ENCODE data around the gene RPH3AL.

RPH3AL gene

DNA sequence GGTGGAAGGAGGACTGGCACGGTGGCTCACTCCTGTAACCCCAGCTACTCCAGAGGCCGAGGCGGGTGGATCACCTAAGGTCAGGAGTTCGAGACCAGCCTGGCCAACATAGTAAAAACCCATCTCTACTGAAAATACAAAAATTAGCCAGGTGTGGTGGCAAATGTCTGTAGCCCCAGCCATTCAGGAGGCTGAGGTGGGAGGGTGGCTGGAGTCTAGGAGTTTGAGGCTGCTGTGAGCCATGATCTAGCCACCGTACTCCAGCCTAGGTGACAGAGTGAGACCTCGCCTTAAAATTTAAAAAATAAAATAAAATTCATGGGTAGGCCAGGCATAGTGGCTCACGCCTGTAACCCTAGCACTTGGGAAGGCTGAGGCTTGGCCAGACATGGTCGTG is 1.2 kb upstream of the RPH3AL start:
- no peak for DNase-seq (ENCODE audit: extremely low read depth in 1 of 2, low read depth in 1 of 2)

DNA sequence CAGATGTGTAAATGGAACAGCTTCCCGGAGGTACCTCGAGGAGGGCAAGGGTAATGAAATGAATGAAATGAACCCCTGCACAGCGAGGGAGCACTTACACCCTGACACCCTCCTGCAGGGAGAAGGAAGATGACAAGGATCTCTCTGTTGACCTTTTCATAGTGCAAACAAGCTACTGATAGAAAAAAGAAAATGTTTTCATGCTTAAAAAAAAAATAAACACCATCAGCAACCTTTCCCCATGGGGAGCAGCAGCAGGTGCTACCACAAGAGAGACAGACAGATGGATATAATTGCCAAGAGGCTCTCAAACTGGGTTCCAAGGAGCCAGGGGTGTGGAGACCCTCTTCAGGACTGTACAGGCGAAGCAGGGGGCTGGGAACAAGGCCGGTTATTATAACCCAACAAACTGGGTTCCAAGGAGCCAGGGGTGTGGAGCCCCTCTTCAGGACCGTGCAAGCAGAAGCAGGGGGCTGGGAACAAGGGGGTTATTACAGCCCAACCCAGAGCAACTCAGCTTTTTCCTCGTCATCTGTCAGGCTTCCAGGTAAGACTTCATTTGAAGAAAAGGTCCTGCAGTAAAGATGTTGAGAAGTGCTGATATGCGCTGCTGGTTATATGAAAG is 718 bp upstream of the RPH3AL start:
- no peak for DNase-seq (ENCODE audit: extremely low read depth in 1 of 2, low read depth in 1 of 2)

DNA sequence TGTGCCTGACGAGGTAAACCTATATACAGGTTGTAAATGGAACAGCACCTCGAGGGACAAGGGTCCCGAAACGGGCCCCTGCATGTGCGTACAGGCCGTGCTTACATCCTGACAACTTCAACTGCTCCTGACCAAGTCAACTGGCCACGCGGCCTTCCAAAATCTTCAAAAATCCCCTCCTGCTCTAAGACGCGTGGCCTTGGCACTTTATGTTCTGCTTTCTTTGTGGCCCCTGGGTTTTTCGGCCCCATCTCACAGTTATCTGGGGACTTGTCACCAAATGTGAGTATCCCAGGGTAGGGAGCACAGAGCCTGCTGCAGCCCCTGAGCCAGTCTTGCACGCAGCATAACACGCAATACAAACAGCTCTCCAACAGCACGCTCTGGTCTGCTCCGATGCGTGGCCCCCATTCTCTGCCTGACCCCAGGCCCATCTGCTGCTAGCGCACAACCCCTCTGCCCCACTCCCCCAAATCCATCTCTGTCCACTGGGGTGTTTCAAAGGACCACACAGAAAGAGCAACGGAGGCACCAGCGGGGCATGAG is 659 bp downstream of the RPH3AL start:
- no peak for DNase-seq (ENCODE audit: extremely low read depth in 1 of 2, low read depth in 1 of 2)

DNA sequence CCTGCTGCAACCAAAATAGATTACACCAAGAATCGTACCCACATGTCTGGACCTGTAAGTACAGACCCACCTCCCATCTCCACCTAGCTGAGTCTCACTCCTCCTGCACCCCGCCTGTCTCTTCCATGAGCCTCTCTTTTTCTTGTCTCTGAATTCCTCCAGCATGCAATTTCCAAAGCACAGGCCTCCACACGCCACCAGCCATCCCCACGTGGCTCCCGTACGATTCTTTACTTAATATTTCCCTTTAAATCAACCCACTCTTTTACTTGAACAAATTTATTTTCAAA is 1.2 kb downstream of the RPH3AL start:
- no peak for DNase-seq (ENCODE audit: extremely low read depth in 1 of 2, low read depth in 1 of 2)

DNA sequence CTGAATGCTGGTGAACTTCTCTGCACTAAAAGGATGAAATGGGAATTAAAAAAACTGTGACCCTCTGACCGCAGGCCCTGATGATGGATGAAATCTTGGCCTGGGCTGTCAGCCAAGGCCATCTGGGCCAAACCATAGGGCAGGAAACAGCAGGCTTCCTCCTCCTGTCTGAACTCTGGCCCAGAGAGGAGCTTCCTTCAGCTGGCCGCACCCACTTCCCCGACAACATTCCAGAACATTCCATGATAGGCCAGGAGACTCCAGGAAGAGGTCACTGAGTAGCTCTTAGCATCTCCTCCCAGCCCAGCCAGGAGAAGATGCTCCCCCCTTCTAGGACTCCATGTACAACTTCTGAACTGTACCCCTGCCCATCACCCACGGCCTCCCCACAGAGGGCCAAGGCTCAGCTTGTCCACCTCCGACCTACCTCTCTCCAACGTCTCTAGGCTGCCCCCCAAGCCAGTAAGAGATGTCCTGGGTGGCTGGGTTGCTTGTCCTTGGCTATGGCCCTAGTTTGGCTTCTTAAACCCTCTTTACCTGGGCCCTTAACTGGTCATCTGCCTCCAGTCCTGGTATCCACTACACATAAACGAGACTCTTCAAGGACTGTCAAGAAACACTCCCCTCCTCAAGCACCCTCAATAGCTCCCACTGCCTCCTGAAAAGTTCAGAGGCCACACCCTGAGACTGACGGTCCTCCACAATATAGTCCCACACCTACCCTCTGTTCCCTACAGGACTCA is 1.7 kb downstream of the RPH3AL start:
- DNase-seq (ENCODE audit: extremely low read depth in 1 of 2, low read depth in 1 of 2), result no peak

DNA sequence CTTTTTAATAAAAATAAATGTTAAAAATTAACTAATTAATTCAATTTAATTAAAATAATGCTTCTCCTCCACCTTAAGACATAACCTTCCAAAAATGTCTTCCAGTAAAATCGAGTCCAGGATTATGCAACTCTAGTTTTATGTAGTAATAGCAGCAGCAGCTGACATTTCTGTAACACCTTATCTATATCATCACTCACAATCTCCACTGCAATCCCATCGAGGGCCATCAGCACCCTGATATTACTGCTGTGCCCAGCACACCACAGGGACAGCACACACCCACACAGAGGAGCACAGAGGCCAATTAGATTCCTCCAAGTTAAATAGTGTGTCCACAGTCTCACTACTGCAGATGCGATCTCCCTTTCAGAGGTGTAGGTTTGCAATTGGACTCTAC is 2.9 kb downstream of the RPH3AL start:
- no peak for DNase-seq (ENCODE audit: extremely low read depth in 1 of 2, low read depth in 1 of 2)

DNA sequence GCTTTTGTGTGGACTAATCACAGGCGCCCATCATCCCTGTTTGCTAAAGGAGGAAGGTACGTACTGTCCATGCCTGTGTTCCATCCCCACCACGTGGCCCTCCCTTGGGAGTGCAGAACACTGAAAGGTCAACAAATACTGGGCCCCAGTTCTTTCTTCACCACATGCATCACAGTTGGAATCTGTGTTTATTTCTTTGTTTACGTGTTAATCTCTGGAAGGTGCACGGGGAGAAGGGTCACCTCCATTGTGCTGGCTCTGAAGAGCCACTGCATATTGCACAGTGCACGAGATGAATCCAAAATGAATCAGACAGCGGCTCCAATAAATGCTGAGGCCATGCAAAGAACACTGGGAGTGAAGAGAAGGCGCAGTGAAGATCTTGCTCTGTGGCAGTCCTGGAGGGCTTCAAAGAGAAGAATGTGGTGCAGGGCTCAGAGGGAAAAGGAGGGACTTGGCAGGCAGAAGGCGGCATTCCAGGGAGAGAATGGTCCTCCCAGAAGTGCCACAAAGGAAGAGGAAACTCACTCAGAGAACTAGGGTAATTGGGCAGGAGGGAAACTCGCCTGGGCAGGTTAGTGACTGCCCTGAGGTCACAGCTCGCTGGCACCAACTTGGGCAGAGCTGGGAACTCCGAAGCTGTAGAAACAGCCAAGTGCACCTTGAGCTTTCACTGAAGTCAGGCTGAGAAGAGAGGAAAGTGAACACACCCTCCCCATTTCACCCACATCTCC is 3.7 kb downstream of the RPH3AL start:
- no peak for DNase-seq (ENCODE audit: extremely low read depth in 1 of 2, low read depth in 1 of 2)

DNA sequence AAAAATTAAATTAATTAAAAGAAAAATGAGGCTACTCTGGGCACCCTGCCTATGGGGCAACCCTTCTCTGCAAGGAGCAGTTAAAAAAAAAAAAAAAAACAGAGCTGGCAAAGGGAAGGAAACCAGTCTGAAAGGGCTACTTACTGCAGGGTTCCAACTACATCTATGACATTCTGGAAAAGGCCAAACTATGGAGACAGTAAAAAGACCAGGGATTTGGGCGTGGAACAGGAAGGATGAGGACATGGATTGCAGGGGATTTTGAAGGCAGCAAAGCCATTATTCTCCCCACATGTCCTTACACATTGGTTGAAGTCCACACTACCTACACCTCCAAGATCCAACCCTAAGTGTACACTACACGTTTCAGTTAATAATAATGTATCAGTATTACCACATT is 4.6 kb downstream of the RPH3AL start:
- no peak for DNase-seq (ENCODE audit: extremely low read depth in 1 of 2, low read depth in 1 of 2)

DNA sequence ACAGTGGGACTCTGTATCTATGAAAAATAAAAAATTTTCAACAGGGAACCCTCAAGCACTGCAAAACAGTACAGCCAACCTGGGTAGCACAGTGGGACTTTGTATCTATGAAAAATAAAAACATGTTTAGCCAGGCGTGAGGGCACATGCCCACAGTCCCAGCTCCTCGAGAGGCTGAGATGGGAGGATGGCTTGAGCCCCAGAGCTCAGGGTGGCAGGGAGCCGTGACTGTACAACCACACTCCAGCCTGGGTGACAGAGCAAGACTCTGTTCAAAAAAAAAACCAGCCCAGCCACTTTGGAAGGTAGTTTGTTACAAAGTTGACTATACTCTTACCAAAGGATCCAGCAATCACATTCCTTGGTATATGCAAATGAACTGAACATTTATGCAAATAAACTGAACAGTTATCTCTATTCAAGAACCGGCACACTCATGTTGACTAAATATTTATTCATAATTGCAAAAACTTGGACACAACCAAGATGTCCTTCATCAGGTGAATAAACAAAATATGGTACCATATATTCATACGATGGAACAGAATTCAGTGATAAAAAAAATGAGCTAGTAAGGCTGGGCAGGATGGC is 5.2 kb downstream of the RPH3AL start:
- no peak for DNase-seq (ENCODE audit: extremely low read depth in 1 of 2, low read depth in 1 of 2)

DNA sequence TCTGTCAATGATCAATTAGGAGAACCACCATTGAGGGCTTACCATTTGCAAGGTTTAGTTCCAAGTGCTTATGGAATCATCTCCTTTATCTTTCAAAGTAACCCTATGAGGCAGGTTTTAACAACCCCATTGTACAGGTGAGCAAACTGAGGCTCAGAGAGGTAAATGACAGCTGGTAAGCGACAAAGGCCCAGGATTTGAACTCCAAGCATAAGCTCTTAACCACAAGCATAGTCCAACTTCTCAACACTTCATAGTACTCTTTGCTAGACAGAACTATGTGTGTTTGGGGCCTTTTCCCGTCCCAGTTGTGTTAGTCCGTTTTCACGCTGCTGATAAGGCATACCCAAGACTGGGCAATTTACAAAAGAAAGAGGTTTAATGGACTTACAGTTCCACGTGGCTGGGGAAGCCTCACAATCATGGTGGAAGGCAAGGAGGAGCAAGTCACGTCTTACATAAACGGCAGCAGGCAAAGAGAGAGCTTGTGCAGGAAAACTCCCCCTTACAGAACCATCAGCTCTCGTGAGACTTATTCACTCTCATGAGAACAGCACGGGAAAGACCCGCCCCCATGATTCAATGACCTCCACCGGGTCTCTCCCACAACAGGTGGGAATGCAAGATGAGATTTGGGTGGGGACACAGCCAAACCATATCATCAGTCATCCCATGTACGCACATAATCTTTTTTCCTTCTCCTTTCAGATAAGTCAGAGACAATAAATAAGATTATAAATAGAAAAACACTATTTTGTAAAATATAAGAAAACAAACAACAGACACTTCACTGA is 6.4 kb downstream of the RPH3AL start:
- DNase-seq (ENCODE audit: extremely low read depth in 1 of 2, low read depth in 1 of 2), result no peak

DNA sequence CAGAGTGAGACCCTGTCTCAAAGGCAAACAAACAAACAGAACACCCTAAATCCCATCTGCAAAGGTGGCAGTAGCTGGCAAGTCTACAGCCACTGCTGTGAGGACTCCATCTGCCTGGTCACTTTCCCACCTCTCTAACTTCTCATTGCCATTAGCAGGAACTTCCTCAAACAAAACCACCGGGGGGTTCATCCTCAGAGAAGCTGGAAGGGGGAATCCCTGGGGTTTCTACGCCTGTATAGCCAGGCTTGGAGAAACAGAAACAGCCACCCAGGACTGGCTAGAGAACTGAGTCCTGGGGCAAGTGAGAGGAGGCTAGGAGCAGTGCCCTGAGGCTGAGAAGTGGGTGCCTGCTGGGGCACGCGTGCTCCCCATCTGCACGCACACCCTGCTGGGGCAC is 7.3 kb downstream of the RPH3AL start:
- DNase-seq (ENCODE audit: extremely low read depth in 1 of 2, low read depth in 1 of 2), result no peak

DNA sequence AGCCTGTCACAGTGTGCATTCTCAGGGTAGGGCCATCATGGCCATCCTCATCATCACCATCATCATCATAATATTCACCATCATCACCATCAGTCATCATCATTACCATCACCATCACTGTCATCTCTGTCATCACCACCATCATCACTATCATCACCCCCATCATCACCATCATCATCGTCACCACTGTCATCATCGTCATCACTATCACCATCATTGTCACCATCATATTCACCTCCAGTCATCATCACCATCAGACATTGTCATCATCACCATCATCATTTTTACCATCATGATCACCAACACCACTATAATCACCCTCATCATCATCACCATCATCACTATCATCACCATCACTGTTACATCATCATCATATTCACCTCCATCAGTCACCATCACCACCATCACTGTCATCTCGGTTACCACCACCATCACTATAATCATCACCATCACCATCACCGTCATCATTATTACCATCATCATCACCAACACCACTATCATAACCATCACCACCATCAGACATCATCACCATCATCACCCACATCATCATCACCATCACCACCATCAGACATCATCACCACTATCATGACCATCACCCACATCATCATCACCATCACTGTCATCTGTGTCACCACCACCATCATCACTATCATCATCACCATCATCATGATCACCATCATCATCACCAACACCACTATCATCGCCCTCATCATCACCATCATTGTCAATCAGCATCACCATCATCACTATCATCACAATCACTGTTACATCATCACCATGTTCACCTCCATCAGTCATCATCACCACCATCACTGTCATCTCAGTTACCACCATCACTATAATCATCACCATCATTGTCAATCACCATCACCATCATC is 8.5 kb downstream of the RPH3AL start:
- DNase-seq (ENCODE audit: extremely low read depth in 1 of 2, low read depth in 1 of 2), result no peak

DNA sequence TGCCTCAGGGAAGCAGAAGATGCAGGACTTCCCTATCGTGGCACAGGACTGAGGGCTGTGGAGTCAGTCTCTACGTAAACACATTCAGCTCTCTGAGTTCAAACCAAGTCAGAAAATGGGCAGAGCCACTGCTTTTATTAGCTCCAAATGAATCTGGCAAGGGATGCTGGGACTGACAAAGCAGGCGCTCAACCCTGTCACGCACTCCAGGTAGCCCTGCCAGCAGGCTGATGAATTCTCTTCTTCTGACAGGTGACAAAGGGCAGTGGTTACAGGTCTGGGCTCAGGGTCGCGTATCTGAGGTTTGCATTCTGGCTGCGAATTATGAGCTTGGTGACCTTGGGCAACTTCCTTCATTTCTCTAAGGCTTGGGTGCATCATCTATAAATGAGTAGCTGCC is 9.4 kb downstream of the RPH3AL start:
- no peak for DNase-seq (ENCODE audit: extremely low read depth in 1 of 2, low read depth in 1 of 2)

DNA sequence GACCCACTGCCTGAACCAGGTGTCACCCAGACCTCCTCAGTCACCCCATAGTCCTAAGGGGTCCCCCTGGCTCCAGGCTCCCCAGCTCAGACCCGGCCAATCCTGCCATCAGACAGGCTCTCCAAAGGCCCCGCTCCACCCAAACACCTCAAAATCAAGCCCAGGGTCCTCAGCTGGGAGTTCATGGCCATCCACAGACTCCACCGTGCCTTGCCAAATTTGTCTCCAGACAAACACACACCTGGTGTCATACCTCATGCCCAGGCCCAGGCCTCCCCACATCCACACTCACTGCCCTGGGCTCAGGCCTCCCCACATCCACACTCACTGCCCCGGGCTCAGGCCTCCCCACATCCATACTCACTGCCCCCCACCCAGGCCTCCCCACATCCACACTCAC is 12.5 kb downstream of the RPH3AL start:
- DNase-seq (ENCODE audit: extremely low read depth in 1 of 2, low read depth in 1 of 2), result no peak

DNA sequence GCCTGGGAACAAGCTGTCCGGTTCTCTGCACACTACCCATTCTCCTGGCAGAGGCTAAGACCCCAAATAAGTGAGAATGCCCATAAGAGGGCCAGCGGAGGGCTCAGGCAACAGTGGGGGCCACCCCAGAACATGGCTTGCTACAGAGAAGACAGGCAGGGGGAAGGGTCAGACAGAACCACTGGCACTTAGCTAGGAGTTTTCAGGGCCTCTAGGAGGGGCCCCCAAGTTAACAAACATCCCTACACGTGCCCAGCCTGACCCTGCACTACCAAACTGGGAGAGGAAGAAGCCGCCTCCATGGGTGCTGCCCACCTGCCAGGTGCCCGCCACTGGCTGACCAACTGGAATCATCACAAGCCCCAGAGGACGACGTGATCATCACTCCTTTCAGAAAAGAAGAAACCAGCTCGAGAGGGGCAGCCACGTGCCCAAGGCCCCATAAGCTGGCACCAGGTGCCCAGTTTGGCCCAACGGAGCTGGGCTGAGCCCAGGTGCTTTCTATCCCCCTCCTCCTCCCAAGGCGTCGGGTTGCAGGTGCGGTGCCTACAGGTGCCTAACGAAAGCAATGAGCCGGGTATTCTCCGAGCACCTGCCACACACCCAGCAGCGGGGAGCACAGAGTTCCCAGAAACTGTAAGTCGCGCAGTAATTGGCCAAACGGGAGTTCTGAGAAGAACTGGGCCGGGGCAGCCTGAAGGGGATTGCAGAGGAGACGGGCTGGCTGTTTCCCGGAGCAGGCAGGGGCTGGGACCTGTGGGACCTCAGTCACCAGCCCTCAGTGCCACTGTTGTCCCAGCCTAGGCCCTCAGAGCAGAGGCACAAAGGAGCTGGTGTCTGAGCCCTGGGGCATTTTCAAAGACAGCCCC is 13.2 kb downstream of the RPH3AL start:
- DNase-seq (ENCODE audit: extremely low read depth in 1 of 2, low read depth in 1 of 2), result no peak

DNA sequence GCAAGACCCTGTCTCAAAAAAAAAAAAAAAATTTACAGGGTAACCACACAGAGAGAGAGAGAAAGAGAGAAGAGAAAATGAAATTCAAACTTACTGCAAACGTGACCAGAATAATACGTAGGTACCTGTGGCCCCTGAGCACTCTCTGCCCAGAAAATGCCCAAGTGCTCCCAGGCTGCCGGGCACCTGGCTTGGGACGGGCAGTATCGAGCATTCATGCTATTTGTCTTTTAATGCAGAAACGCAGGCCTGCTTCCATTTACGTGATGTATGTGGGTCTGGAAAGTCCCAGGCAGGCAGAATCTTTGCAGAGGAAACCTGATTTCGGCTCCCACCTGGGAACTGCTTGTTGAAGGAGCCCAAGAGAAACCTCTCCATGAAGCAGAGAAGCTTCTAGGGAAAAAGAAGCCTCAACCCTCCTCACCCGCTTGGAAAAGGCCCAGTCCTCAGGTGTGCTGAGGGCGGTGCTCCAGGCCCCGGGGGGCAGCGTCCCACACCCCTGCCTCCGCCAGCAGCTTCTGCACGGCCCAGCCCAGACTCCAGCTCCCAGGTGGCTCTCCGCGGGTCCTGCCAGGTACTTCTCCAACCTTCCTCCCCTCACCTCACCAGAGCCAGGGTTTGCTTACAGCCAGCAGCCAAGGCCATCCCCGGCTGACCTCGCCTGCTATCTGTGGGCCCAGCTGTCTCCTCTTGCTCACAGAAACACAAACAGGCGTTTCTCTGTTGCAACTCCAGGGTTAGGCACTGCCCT is 14.0 kb downstream of the RPH3AL start:
- no peak for DNase-seq (ENCODE audit: extremely low read depth in 1 of 2, low read depth in 1 of 2)

DNA sequence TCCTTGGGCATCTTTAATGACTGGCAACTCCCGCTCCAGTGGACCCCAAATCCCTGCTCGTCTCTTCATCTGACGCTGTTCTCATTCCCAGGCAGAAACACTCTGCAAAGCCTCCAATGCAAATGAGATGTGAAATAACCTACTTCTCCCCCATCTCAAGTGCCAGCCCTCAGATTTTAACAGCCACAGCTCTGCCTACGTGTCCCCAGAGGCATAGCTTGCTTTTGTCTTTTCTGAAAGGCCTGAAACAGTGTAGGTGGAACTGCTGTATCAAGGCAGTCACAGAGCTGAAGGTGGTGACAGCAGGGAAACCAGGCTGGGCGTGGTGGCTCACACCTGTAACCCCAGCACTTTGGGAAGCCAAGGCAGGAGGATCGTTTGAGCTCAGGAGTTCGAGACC is 14.7 kb downstream of the RPH3AL start:
- DNase-seq (ENCODE audit: extremely low read depth in 1 of 2, low read depth in 1 of 2), result no peak

DNA sequence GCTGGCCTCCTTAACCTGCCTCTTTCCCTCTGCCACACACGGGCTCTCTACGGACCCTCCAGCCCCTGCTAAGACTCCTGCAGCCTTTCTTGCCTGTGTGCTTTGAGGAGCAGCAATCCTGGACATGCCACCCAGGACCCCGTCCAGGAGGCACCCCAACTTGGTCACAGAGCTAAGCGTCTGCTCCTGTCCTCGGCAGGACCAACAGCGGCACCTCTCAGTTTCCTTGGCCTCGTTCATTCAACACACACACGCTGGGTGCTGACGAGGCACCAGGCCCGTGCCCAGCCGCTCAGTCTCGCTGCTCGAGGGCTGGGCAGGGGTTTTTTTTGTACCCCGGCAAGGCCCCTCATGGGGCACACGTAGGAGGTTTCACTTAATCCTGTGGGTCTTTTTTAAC is 15.2 kb downstream of the RPH3AL start:
- no peak for DNase-seq (ENCODE audit: extremely low read depth in 1 of 2, low read depth in 1 of 2)
